Prostate gland (tissue), 2 donors: ENCODE data around the gene ADAMTS17. TPM values are rescaled to one million over a fixed set of nuclear protein-coding genes. Genes with fewer than 3 reads are reported as not detected.

ENCODE experiments used
- DNase-seq: peaks from one replicate; pipeline ENCODE4 v3.0.0-alpha.2; 2019; ENCODE audit warnings: low spot score
- H3K27ac ChIP-seq, 2 donors: fragments of 200-600 bp; sonication (generic); 2 replicates each; pipeline ENCODE4 v1.5.1; 2017 to 2019
- H3K27me3 ChIP-seq: fragments of 200-600 bp; sonication (generic); replicated peaks from 2 replicates; pipeline ENCODE4 v1.5.1; 2019; ENCODE audit not compliant: insufficient read depth
- H3K36me3 ChIP-seq, 2 donors: fragments of 200-600 bp; sonication (generic); 1 replicate in 1 of 2; 2 replicates in 1 of 2; pipeline versions ENCODE4 v1.5.1 to v1.8.1; 2017 to 2019
- H3K4me1 ChIP-seq: fragments of 200-600 bp; sonication (generic); replicated peaks from 2 replicates; pipeline ENCODE4 v1.5.1; 2019
- H3K4me3 ChIP-seq, 2 donors: fragments of 200-600 bp; sonication (generic); 2 replicates each; pipeline ENCODE4 v1.5.1; 2017 to 2019
- H3K9me3 ChIP-seq: fragments of 200-600 bp; sonication (generic); 2 replicates; pipeline ENCODE4 v1.5.1; 2017
- POLR2A ChIP-seq: fragments of 450-650 bp; IDR thresholded peaks from one replicate; pipeline ENCODE4 v1.6.1; 2016; ENCODE audit warnings: antibody characterized with exemption, mild to moderate bottlenecking
- POLR2AphosphoS5 ChIP-seq: sonication (generic); formaldehyde crosslinking; IDR thresholded peaks from one replicate; pipeline ENCODE4 v1.6.1; 2017; ENCODE audit warnings: antibody characterized with exemption
- WGBS: methylation state at CpG from one replicate; pipeline ENCODE4 v1.1.5; 2018; 5-methylcytosine and 5-hydroxymethylcytosine counted together
- intact Hi-C: fragments of 100-400 bp; cut with DNase I; formaldehyde crosslinking; loops from one replicate; pipeline ENCODE4 v1.14.2; 2022
- total RNA-seq, 2 donors: library from RNA; depleted of rRNA; stranded (reverse); fragments of >200 nt; gene quantifications; one replicate each; pipeline ENCODE4 v1.1.0, GENCODE V29; 2016
- TF ChIP-seq, protein P1 (sequence below), 4 experiments: fragments of 200-600 bp in 2 of 4; fragments of 450-650 bp in 2 of 4; sonication (generic) in 2 of 4; IDR thresholded peaks; 1 replicate in 3 of 4; 2 replicates in 1 of 4; pipeline ENCODE4 v1.5.1; 2016 to 2019; ENCODE audit warnings: antibody characterized with exemption in 4 of 4, mild to moderate bottlenecking in 2 of 4, moderate library complexity in 2 of 4

The ADAMTS17 gene
- total RNA-seq, 2 donors from 2014 or later: 2.7 to 5.6 TPM

DNA sequence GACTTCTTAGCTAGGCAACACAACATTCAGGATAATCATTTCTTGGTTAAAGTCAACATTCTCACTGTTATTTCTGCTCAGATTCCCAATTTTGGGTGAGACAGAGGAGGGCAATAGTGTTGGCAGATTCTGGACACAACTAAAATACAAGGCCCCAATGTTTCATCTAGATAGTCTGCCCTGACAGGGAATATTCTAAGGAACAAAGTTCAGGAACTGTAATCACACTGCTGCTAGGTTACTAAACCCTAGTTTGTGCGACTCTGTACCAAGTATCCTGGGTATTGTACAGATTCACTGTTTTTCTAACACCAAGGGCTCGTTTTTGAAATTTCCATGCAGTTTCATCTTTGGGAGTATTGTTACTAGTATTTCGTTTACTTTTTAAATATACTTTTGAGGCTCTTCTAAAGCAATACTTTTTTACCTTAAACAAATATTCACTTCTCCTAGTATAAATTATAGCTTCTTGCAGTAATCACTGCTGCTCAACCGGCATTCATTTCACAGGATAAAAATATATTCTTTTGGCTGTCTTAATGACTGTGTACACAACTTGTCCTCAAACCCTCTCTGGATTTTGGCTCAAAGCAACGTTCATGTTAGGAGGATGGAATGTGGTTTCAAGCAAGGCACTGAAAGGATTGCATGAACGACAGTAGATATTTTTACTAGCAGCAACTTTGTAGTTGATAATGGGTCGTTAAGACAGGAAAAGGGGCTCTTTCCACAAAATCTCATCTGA lies 167.4 kb downstream of the ADAMTS17 start:
- H3K27ac ChIP-seq: no peak overlapping the region
- 27% methylated on average over 7 of the region's 7 CpGs for WGBS
- intact Hi-C loops: no loop called here
- H3K36me3 ChIP-seq: no peaks in the 10 kb centered on the region
- H3K27me3 ChIP-seq: no peaks in the 10 kb centered on the region
- H3K4me1 ChIP-seq: no peaks in the 10 kb centered on the region
- DNase-seq: no peak
- no peaks in the 10 kb centered on the region for H3K9me3 ChIP-seq
- TF ChIP-seq POLR2AphosphoS5: no peak
- no peak for TF ChIP-seq POLR2A
- TF ChIP-seq, protein P1, sequence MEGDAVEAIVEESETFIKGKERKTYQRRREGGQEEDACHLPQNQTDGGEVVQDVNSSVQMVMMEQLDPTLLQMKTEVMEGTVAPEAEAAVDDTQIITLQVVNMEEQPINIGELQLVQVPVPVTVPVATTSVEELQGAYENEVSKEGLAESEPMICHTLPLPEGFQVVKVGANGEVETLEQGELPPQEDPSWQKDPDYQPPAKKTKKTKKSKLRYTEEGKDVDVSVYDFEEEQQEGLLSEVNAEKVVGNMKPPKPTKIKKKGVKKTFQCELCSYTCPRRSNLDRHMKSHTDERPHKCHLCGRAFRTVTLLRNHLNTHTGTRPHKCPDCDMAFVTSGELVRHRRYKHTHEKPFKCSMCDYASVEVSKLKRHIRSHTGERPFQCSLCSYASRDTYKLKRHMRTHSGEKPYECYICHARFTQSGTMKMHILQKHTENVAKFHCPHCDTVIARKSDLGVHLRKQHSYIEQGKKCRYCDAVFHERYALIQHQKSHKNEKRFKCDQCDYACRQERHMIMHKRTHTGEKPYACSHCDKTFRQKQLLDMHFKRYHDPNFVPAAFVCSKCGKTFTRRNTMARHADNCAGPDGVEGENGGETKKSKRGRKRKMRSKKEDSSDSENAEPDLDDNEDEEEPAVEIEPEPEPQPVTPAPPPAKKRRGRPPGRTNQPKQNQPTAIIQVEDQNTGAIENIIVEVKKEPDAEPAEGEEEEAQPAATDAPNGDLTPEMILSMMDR (IDR thresholded peaks at IDR 0.05): no peak
- no peak overlapping the region for H3K4me3 ChIP-seq

DNA sequence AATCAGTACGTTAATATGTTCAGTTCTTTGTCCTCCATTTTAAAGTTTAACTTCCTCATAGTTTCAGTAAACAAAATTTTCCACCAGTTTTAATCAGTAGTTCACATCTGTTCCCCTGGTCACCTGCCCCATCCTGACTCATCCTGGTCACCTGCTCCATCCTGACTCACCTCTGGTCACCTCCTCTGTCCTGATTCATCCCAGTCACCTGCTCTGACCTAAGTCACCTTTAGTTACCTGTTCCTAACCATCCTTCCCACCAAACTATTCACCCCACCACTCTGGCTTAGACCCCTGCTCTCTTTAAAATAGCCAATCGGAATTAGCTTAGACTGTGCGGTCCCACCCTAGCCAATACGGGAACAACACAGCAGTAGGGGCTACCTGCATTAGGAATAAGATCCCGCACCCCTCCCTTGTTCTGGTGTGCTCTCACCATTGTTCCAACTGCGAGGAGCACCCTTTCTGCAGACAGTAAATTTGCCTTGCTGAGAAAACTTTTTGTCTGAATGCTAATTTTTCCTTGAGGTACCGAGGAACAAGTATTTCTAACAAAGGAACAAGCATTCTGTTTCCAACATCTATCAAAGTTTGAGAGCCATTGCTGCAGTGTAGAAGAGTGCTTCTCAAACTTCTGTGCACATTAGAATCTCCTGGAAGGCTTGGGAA lies 169.3 kb downstream of the ADAMTS17 start:
- no peak overlapping the region for H3K27ac ChIP-seq
- WGBS: 95% methylated on average over 7 of the region's 7 CpGs
- TF ChIP-seq POLR2A: no peak
- TF ChIP-seq POLR2AphosphoS5: no peak
- TF ChIP-seq, protein P1 (IDR thresholded peaks at IDR 0.05): no peak
- no peaks in the 10 kb centered on the region for H3K36me3 ChIP-seq
- H3K4me3 ChIP-seq: no peak overlapping the region
- no peak for DNase-seq
- H3K9me3 ChIP-seq: no peaks in the 10 kb centered on the region
- H3K27me3 ChIP-seq: no peaks in the 10 kb centered on the region
- intact Hi-C loops: no loop called here
- H3K4me1 ChIP-seq: no peaks in the 10 kb centered on the region

DNA sequence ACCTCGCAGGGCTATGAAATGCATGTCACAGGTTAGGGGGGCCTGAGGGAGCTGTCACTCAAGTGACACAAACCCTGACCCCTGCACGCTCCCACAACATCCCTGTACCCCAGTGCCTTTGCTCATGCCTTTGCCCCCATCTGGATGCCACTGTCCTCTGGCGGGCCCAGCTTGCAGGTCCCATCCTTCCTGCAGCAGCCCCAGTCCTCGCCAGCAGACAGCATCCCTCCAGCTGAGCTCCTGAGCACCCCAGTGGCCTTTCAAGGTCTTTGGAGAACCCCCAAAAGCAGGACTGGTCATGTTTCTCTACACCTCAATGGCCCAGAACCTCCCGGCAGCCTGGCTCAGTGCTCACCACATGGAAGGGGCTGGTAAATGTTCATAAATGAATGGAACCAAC lies 170.4 kb downstream of the ADAMTS17 start:
- intact Hi-C loops: no loop called here
- Histone ChIP-seq H3K4me1 (no peaks in the 10 kb centered on the region), H3K36me3 (no peaks in the 10 kb centered on the region), H3K27ac (no peak overlapping the region), H3K4me3 (no peak overlapping the region), H3K27me3 (no peaks in the 10 kb centered on the region), H3K9me3 (no peaks in the 10 kb centered on the region)
- TF ChIP-seq POLR2AphosphoS5: no peak
- 100% methylated on average over 5 of the region's 5 CpGs for WGBS
- DNase-seq: no peak

DNA sequence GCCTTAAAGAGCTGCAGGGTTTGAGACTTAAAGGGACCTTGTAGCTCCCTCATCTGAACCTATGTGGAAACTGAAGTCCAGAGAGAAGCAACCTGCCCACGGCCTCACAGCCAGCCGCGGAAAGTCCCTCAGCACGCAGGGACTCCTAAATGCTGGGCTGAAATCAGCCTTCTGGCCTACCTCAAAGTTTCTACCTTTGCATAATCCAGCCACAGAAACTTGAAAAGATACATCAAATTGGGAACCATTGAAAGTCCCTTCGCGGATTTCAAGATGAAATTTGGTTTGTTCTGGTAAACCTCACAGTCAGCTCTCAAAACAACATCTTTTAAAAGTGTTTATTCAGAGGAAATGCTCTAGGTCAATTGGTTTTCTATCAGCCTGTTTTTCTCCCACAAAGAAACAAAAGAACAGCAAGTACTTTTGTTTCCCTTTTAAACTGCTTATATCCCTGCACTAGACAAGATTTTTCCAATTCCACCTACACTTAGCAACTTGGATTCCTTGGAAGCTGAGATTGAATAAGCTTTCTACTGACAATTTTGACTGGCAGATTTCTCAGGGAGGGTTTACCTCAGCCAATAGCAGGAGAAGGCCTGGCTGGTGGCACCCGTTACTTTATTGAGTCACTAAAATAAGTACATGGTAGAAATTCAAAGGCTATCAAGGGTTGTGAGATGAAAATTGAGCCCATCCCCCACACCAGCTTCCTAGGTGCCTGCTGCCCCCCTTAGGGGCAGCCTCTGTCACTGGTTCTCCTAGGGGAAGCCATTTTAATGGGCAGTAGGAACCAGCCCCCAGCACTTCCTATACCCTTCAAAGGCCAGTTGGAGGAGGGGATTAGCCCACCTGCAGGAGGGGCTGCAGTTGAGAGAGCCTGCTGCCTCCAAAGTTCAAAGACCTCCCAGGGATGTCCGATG lies 171.2 kb downstream of the ADAMTS17 start:
- intact Hi-C loops: no loop called here
- no peaks in the 10 kb centered on the region for H3K36me3 ChIP-seq
- TF ChIP-seq, protein P1 (IDR thresholded peaks at IDR 0.05): no peak
- no peak for TF ChIP-seq POLR2AphosphoS5
- TF ChIP-seq POLR2A: no peak
- no peaks in the 10 kb centered on the region for H3K4me1 ChIP-seq
- no peak for DNase-seq
- H3K4me3 ChIP-seq: no peak overlapping the region
- no peak overlapping the region for H3K27ac ChIP-seq
- H3K27me3 ChIP-seq: no peaks in the 10 kb centered on the region
- 83% methylated on average over 8 of the region's 8 CpGs for WGBS
- H3K9me3 ChIP-seq: no peaks in the 10 kb centered on the region

DNA sequence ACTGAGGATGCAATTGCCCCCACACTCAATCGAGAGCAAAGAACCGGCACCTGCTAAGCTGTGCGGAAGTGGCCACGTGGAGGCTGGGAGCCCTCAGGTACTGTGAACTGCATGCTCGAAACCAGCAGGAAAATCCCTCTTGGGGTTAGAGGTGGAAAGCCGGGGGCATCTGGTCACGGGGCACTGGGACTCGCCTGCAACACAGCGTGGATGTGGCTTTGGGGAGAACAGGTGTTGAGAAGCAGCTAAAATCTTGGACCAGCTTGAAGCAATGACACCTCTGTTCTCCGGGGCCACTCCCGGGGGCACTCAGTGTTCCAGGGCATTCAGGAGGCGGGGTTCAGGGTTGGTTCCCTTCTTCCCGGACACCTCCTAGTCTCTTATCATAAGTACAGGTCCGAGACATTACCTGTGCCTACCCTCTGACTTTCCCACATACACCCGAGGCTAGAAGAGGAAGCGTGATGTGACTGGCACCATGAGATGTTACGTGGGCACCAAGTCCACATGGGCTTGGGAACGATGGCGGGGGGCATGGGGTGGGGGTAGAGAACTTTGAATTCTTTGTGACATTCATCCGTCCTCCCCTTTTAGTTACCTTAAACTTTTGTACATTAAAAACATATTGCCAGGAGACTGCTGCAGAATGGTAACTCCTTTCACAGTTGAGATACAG lies 172.0 kb downstream of the ADAMTS17 start:
- H3K27me3 ChIP-seq: no peaks in the 10 kb centered on the region
- WGBS: 96% methylated on average over 20 of the region's 20 CpGs
- intact Hi-C loops: no loop called here
- H3K36me3 ChIP-seq: no peaks in the 10 kb centered on the region
- H3K9me3 ChIP-seq: no peaks in the 10 kb centered on the region
- H3K27ac ChIP-seq: no peak overlapping the region
- H3K4me1 ChIP-seq: no peaks in the 10 kb centered on the region
- no peak for DNase-seq
- TF ChIP-seq, protein P1 (IDR thresholded peaks at IDR 0.05): no peak
- no peak for TF ChIP-seq POLR2AphosphoS5
- TF ChIP-seq POLR2A: no peak
- H3K4me3 ChIP-seq: no peak overlapping the region
